K562 (cell line): Measurements from ENCODE around the gene SLC12A4.

Source experiments
- EZH2 ChIP-seq: IDR thresholded peaks from 2 replicates; pipeline ENCODE4 v1.6.1; 2012; ENCODE audit warnings: low read depth, mild to moderate bottlenecking, inconsistent platforms, low read length, borderline replicate concordance
- MCM2 ChIP-seq: fragments of 450-650 bp; IDR thresholded peaks from 2 replicates; pipeline ENCODE4 v1.6.1; 2017; ENCODE audit warnings: low read depth, mild to moderate bottlenecking
- NFRKB ChIP-seq: fragments of 450-650 bp; IDR thresholded peaks from 2 replicates; pipeline ENCODE4 v1.6.1; 2016; ENCODE audit warnings: low read depth
- NFXL1 ChIP-seq: fragments of 450-650 bp; formaldehyde crosslinking; IDR thresholded peaks from 2 replicates; pipeline ENCODE4 v1.4.0; 2021; ENCODE audit warnings: mild to moderate bottlenecking
- SMC3 ChIP-seq: conservative IDR thresholded peaks from 2 replicates; pipeline ENCODE4 v1.6.1; 2011; ENCODE audit warnings: low read depth, low read length, improper control_type of control experiment; ENCODE audit not compliant: insufficient read depth
- SP2 ChIP-seq: IDR thresholded peaks from 2 replicates; pipeline ENCODE4 v1.6.1; 2011; ENCODE audit warnings: mild to moderate bottlenecking, low read depth, low read length, moderate library complexity; ENCODE audit not compliant: poor library complexity, severe bottlenecking; ENCODE audit errors: extremely low read depth
- ZBTB7A ChIP-seq: IDR thresholded peaks from 2 replicates; pipeline ENCODE4 v1.6.1; 2011; ENCODE audit warnings: low read depth, mild to moderate bottlenecking, low read length, moderate library complexity, borderline replicate concordance; ENCODE audit not compliant: control insufficient read depth
- TF ChIP-seq, protein P1 (sequence below), 3 experiments: IDR thresholded peaks in 2 of 3; conservative IDR thresholded peaks in 1 of 3; 2 replicates each; pipeline ENCODE4 v1.5.1; 2011 to 2012; ENCODE audit warnings: low read length in 3 of 3, mild to moderate bottlenecking in 3 of 3, control low read depth in 2 of 3, improper control_type of control experiment in 1 of 3, inconsistent platforms in 1 of 3, low read depth in 1 of 3, mixed read lengths in 1 of 3, moderate library complexity in 1 of 3; ENCODE audit not compliant: insufficient read depth in 2 of 3

GRCh38 chr16:67915831-67916723, 52.4 kb downstream of the SLC12A4 start:
- TF ChIP-seq MCM2 (no peak), NFRKB (no peak), NFXL1 (no peak), ZBTB7A (no peak), SMC3 (no peak), EZH2 (no peak), SP2 (no peak)
- TF ChIP-seq, protein P1, sequence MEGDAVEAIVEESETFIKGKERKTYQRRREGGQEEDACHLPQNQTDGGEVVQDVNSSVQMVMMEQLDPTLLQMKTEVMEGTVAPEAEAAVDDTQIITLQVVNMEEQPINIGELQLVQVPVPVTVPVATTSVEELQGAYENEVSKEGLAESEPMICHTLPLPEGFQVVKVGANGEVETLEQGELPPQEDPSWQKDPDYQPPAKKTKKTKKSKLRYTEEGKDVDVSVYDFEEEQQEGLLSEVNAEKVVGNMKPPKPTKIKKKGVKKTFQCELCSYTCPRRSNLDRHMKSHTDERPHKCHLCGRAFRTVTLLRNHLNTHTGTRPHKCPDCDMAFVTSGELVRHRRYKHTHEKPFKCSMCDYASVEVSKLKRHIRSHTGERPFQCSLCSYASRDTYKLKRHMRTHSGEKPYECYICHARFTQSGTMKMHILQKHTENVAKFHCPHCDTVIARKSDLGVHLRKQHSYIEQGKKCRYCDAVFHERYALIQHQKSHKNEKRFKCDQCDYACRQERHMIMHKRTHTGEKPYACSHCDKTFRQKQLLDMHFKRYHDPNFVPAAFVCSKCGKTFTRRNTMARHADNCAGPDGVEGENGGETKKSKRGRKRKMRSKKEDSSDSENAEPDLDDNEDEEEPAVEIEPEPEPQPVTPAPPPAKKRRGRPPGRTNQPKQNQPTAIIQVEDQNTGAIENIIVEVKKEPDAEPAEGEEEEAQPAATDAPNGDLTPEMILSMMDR (IDR thresholded peaks at IDR 0.05 in 2 of 3, conservative IDR thresholded peaks at IDR 0.05 in 1 of 3; ENCODE audit: insufficient read depth in 2 of 3, low read depth in 1 of 3, low read length in 3 of 3) = no peak
